GM19438 (cell line): ENCODE data around the gene TREH.
"Not testable (repeated sequence)": the region's sequence is repeated elsewhere in the genome, so short reads cannot be mapped to it uniquely, and the experiment has no call there.

ENCODE experiments used
- ATAC-seq: cut with Tn5 transposase; IDR thresholded peaks from one replicate; pipeline ENCODE4 v1.9.1; 2021; ENCODE audit warnings: low read depth; ENCODE audit not compliant: unreplicated experiment

Gene TREH

DNA sequence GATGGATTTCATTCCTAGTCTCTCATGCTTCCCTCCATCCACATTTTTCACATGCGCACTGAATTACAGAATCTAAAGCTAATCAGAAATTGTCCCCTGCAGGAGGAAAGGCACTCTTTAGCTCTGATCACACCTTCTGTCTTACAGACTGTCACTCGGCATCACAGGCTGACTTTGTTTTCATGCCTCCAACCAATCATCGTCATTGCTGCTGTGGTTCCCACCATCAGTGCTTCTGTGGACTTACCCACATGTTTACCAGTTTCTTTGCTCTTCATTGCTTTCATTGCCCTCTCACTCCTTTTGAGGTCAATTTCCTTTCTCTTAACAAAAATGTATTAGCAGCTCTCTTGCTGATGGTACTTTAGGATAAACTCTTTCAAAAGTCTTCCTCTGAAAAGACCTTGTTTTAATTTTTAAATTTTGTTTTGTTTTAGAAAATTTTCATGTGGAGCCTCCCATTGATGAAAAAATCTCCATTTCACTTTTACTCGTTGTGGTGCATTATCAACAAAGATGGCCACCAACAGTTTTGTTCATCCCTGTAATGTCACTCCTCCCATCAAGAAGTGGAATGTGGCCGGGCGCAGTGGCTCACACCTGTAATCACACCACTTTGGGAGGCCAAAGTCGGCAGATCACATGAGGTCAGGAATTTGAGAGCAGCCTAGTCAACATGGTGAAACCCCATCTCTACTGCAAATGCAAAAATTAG is 20.2 kb upstream of the TREH start:
- no peak for ATAC-seq

DNA sequence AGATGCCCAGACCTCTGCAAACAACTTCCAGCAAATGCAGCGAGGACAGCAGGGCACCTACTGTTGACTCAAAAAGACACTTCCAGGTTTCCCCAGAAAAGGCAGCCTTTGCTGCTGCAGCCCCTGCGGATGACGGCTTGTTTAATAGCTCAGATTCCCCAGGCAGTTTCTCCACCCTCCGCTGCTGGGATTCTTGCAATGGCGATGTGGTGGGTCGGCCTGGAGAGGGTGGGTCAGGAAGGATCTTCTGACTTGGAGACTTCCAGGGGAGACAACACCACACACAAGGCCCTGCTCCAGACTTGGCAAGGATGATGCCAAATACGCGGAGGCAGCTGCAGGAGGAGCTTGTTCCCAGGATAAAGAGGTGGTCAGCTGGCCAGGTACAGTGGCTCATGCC is 17.9 kb upstream of the TREH start:
- no peak for ATAC-seq

DNA sequence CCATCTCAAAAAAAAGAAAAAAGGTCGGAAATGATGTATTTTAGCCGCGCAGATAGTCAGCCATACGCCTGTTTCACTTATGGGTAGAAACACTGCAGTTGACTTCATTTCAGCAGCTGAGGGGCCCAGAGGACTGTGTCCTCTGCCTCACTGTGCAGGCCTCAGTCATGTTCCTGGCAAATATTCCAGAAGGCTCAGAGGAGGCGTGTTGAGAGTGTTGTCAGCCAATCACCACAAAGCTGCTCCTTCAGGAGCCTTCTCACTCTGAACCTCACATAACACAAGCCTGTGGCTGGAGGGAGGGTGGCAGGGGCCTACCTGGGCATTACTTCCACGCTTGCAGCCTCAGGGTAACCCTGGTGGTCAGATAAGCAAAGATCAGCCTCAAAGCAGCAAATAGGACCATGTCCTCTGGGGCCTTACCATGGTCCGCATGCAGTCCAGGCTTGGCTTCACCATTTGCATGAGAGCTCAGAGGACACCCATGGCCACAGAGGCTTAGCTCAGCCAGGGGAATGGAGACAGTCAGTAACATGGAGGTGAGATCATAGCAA is 17.3 kb upstream of the TREH start:
- no peak for ATAC-seq

DNA sequence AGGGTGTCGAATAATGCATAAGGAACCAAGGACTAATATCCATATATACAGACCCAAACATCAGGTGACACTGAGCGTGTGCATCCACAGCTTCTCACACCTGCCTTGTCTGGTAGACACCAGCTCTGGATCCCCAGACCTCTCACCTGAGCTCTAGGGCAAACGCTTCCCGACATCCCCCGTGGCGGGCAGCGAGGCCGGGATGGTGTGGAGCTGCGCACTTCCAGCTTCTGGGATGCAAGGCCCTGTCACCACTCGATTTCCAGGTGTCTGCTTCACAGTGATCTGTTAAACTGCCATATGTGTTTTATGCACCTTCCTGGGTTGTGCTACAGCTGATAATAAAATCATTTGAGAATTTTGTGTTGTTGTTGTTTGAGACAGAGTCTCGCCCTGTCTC is 15.3 kb upstream of the TREH start:
- ATAC-seq: no peak

GRCh38 chr11:118694185-118694584 is 14.7 kb upstream of the TREH start:
- ATAC-seq: no peak

- ATAC-seq: no peak
Observed at GRCh38 chr11:118691926-118692830, 12.7 kb upstream of the TREH start.

DNA sequence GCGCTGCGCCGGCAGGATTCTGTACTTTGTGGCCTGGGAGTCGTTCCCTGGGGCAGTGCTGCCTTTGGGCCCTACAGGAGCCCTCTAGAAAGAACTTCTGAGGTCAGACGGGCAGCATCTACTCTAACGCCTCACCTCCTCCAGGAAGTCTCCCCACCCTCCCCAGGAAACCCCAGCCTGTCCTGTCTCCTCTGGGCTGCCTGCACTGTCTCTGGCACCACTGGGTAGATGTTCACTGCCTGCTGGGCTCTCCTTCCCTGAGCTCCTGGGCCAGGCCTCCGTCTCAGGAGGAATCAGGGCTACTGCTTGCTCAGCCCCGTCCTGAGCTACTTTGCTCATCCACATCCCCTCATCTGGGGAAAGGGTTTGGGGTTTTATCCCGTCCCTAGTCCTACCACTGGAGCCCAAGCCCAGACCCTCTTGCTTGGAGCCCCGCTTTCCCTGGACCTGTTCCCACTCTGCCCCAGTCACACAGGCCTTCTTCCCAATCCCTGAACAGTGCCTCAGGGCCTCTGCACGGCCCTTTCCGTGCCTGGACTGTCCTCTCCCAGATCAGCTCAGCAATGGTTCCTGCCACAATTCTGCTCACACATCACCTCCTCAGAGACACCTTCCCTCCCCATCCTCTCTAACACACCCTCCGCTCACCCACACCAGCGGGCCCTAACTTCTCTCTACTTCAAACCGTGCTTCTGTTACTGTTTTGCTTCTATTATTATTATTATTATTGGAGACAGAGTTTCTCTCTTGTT is 11.3 kb upstream of the TREH start:
- no peak for ATAC-seq

DNA sequence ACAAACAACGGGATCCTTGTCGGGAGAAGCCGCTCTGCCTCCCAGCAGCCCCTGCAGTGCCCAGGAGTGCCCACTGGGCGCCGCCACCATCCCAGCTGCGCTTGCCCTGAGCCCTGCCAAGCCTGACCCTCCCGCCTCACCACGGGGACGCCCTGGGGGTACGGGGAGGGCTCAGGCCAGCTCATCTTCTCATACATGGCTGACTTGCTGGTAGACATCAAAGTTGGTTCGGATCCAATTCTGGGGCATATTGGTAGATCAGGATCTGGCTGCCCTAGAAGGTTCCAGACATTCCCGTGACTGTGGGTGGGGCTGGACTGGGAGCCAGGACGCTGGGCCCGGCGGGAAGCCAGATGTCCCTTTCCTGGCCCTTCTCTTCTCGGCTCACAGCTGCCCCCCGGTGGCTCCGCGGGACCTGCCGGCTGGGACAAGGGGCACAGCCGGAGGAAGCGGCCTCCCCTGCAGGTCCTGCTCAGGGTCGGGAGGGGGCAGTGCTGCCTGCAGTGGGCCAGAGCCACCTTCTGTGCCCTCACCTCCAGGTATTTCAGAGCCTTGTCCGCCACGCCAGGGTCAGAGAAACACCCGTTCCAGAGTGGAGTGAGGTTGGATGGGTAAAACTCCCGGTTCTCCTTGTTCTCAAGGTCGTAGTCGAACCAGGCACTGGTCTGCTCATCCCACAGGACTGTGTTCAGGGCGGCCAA is 10.6 kb upstream of the TREH start:
- peak; percentile 77 for ATAC-seq

- no peak for ATAC-seq
Observed at GRCh38 chr11:118689503-118689851, 10.0 kb upstream of the TREH start.

DNA sequence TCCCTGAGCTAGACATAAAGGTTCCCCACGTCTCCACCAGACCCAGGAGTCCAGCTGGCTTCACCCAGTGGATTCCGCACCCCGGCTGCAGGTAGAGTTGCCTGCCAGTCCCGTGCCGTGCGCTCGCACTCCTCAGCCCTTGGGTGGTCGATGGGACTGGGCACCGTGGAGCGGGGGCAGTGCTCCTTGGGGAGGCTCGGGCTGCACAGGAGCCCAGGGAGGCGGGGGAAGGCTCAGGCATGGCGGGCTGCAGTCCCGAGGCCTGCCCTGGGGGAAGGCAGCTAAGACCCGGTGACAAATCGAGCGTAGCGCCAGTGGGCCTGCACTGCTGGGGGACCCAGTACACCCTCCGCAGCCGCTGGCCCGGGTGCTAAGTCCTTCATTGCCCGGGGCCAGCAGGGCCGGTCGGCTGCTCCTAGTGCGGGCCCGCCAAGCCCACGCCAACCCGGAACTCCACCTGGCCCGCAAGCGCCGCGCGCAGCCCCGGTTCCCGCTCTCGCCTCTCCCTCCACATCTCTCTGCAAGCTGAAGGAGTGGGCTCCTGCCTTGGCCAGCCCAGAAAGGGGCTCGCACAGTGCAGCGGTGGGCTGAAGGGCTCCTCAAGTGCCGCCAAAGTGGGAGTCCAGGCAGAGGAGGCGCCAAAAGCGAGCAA is 9.5 kb upstream of the TREH start:
- no peak for ATAC-seq

DNA sequence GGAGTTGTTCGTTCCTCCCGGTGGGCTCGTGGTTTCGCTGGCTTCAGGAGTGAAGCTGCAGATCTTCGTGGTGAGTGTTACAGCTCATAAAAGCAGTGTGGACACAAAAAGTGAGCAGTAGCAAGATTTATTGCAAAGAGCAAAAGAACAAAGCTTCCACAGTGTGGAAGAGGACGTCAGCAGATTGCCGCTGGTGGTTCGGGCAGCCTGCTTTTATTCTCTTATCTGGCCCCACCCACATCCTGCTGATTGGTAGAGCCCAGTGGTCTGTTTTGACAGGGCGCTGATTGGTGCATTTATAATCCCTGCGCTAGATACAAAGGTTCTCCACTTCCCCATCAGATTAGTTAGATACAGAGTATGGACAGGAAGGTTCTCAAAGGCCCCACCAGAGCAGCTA is 8.9 kb upstream of the TREH start:
- ATAC-seq: not testable (repeated sequence)

GRCh38 chr11:118687906-118688305 is 8.5 kb upstream of the TREH start:
- ATAC-seq: no peak

GRCh38 chr11:118684187-118684586 is 4.7 kb upstream of the TREH start:
- no peak for ATAC-seq

DNA sequence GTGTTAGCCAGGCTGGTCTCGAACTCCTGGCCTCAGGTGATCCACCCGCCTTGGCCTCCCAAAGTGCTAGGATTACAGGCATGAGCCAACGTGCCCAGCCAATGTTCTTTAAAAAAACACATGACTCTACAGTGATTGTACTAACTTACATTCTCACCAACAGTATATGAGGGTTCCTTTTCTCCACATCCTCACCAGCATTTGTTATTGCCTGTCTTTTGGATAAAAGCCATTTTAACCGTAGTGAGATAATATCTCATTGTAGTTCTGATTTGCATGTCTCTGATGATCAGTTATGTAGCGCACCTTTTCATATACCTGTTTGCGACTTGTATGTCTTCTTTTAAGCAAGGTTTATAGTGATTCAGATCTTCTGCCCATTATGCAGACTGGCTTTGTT is 3.5 kb upstream of the TREH start:
- ATAC-seq: not testable (repeated sequence)

GRCh38 chr11:118682372-118682771 is 2.9 kb upstream of the TREH start:
- ATAC-seq: no peak

DNA sequence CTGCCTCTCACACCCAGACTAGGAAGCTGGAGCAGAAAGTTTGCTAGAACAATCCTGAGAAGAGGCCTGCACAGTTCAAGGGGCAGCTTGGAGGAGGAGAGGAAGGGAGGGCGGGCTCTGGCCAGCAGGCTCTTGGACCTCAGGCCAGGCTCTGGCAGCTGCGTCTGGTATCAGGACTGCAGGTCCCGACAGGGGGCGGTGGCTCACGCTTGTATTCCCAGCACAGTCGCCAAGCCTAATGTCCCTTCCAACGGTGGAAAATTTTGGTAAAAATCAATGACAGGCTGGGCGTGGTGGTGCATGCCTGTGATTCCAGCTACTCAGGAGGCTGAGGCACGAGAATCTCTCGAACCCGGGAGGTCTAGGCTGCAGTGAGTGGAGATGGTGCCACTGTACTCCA is 542 bp downstream of the TREH start:
- not testable (repeated sequence) for ATAC-seq

DNA sequence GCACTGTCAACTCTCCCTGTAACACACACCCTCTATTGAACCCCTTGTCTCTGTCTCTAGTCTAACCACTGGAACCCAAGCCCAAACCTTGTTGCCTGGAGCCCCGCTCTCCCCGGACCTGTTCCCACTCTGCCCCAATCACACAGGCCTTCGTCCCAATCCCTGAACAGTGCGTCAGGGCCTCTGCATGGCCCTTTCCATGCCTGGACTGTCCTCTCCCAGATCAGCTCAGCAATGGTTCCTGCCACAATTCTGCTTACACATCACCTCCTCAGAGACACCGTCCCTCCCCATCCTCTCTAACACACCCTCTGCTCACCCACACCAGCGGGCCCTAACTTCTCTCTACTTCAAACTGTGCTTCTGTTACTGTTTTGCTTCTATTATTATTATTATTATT is 1.5 kb downstream of the TREH start:
- no peak for ATAC-seq

GRCh38 chr11:118674082-118674435 is 5.4 kb downstream of the TREH start:
- ATAC-seq: no peak

- ATAC-seq: no peak
Observed at GRCh38 chr11:118673361-118674081, 5.9 kb downstream of the TREH start.
